HG03439 (cell line): ENCODE results near the gene CAMK1D.

Source experiments
- ATAC-seq: cut with Tn5 transposase; IDR thresholded peaks from one replicate; pipeline ENCODE4 v1.9.1; 2021; ENCODE audit warnings: mild to moderate bottlenecking, moderate library complexity; ENCODE audit not compliant: unreplicated experiment

The CAMK1D gene

GRCh38 chr10:12684784-12685183 lies 335.4 kb downstream of the CAMK1D start:
- ATAC-seq, result no peak

GRCh38 chr10:12685261-12686058 lies 336.1 kb downstream of the CAMK1D start:
- ATAC-seq, result no peak

GRCh38 chr10:12687996-12688395 lies 338.6 kb downstream of the CAMK1D start:
- ATAC-seq, result no peak

GRCh38 chr10:12689893-12690292 lies 340.5 kb downstream of the CAMK1D start:
- ATAC-seq, result no peak

GRCh38 chr10:12690525-12691126 lies 341.3 kb downstream of the CAMK1D start:
- ATAC-seq, result no peak

GRCh38 chr10:12691596-12691995 lies 342.2 kb downstream of the CAMK1D start:
- no peak for ATAC-seq

GRCh38 chr10:12697764-12698163 lies 348.4 kb downstream of the CAMK1D start:
- no peak for ATAC-seq

- no peak for ATAC-seq
These were observed 349.9 kb downstream of the CAMK1D start for GRCh38 chr10:12699258-12699700.

GRCh38 chr10:12699781-12700556 lies 350.6 kb downstream of the CAMK1D start:
- no peak for ATAC-seq

GRCh38 chr10:12700557-12700874 lies 351.2 kb downstream of the CAMK1D start:
- no peak for ATAC-seq

GRCh38 chr10:12701696-12702095 lies 352.3 kb downstream of the CAMK1D start:
- no peak for ATAC-seq

GRCh38 chr10:12702215-12702770 lies 352.9 kb downstream of the CAMK1D start:
- no peak for ATAC-seq

- no peak for ATAC-seq
These were observed 353.8 kb downstream of the CAMK1D start for GRCh38 chr10:12703126-12703525.

- no peak for ATAC-seq
These were observed 354.5 kb downstream of the CAMK1D start for GRCh38 chr10:12703813-12704212.

- ATAC-seq, result no peak
These were observed 355.1 kb downstream of the CAMK1D start for GRCh38 chr10:12704488-12704887.

GRCh38 chr10:12705943-12706342 lies 356.6 kb downstream of the CAMK1D start:
- no peak for ATAC-seq

GRCh38 chr10:12707461-12708185 lies 358.3 kb downstream of the CAMK1D start:
- ATAC-seq, result no peak

GRCh38 chr10:12709000-12709401 lies 359.7 kb downstream of the CAMK1D start:
- ATAC-seq, result no peak

- ATAC-seq, result no peak
These were observed 360.2 kb downstream of the CAMK1D start for GRCh38 chr10:12709521-12709963.

GRCh38 chr10:12710157-12710556 lies 360.8 kb downstream of the CAMK1D start:
- no peak for ATAC-seq
